IPS DF 19.7 (cell line): ENCODE data around the gene ZSCAN5A.
"Not testable (repeated sequence)": the region's sequence is repeated elsewhere in the genome, so short reads cannot be mapped to it uniquely, and the experiment has no call there.

ENCODE experiments used
- DNase-seq: peaks from one replicate; pipeline ENCODE4 v3.0.0-alpha.2; 2013; ENCODE audit warnings: low read depth, low spot score

Gene ZSCAN5A

DNA sequence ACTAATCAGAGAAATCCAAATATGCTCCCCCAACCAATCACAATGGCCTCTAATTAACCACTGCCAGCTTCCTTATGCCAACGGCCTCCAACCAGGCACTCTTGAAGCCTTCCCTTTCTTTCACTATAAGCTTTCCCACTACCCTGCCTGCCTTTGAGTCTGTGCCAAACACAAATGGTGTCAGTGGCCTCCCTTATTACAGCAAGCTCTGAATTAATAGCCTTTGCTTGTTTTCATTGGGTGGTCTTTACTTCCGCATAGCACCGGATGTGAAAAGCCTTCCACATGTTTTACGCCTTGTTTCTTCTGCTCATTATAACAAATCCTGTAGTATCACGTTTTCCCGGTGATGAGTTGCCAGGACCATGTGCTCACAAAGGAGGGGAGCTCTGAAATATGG lies 43.5 kb downstream of the ZSCAN5A start:
- no peak for DNase-seq

DNA sequence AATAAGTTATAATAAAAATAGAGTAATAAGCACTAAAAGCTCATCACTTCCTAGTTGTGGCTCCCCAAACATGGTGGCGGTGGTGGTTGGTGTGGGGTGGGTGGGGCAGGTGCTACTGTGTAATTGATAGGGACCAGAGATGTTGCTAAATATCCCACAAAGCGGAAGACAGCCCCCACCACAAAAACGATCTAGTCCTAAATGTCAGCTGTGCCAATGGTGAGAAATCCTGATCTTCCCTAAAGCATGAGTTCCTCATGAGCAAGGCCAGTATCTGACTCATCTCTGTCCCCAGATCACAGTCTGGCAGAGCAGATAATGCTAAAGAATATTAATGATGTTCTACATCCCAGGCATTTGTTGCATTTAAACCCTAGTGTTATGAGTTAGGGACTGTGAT lies 44.0 kb downstream of the ZSCAN5A start:
- no peak for DNase-seq

DNA sequence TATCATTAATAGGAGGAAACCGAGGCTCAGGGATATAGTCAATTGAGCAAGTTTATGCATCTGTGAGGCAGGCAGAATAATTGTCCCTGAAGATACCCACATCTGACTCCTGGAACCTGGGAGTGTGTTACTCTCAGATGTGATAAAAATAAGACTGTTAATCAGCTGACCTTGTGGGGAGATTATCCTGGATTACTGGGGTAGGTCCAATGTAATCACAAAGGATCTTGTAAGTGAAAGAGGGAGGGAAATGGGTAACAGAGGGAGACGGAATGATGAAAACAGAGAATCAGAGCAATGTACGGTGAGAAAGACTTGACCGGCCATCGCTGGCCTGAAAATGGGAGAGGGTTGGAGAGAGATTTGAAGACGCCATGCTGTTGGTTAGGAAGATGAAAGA lies 45.3 kb downstream of the ZSCAN5A start:
- DNase-seq, result no peak

DNA sequence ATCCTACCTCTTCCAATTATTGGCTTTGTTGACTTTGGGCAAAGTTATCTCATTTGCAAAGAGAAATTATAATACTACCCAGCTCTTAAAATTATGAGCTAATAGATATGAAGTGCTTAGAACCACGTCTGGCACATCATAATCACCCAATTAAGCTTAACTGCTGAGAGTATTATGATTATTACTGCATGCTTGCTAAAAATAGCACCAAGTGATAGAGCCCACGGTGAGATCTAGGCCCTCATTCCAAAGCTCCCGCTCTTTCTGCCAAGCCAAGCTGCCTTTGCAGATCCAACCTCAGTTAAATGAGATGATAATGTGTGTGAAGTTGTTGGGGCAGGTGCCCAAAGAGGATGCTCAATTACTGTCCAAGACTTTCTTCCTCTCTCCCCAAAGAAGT lies 48.6 kb downstream of the ZSCAN5A start:
- no peak for DNase-seq

DNA sequence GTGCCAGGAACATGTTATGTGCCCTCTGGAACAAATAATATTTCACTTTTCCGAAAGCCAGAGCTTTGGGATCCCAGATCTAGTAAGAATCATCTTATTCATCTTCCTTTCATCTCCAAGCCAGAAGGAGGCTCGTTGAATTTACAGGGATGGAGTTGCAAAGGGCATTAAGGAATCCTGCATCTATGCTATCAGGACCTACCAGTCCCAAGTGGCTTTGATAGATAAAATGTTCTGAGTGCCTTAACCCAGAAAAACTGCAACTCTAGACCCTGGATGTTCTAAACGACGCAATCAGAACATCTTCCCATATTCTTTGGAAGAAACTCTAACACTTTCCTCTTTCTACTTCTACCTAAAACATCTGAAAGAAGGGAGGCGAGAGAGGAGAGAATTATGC lies 51.3 kb downstream of the ZSCAN5A start:
- DNase-seq, result no peak

DNA sequence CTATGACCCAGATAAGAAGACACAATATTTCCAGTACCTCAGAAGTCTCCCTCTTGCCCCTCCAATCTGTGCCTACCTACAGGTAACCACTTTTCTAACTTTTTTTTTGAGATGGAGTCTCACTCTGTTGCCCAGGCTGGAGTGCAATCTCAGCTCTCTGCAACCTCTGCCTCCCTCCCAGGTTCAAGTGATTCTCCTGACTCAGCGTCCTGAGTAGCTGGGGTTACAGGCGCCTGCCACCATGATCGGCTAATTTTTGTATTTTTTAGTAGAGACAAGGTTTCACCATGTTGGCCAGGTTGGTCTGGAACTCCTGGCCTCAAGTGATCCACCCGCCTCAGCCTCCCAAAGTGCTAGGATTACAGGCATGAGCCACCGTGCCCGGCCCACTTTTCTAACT lies 52.7 kb downstream of the ZSCAN5A start:
- not testable (repeated sequence) for DNase-seq

DNA sequence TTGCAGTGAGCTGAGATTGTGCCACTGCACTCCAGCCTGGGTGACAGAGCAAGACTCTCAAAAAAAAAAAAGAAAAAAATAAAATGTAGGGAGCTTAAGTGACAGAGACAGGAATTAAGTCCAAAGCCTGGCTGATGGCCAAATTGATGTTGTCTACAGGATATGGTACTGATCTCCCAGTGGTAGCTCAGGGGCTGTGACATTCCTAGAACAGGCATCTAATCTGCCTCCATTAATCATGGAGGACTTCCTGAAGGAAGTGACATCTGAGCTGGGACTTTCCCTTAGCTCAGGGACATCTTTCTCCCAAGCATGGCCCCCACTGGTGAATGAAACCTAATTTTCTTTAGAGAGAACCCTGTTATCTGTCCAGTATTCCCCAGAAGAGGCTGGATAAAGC lies 53.5 kb downstream of the ZSCAN5A start:
- no peak for DNase-seq

DNA sequence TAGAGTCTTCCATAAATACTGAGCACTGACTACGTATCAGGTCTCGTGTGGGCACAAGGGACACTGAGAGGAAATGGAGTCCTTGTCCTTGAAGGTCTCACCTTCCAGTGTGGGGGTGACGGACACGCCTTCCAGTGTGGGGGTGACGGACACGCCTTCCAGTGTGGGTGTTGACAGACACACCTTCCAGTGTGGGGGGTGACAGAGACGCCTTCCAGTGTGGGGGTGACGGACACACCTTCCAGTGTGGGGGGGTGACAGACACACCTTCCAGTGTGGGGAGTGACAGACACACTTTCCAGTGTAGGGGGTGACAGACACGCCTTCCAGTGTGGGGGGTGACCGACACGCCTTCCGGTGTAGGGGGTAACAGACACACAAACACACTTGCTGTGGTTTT lies 56.4 kb downstream of the ZSCAN5A start:
- no peak for DNase-seq

DNA sequence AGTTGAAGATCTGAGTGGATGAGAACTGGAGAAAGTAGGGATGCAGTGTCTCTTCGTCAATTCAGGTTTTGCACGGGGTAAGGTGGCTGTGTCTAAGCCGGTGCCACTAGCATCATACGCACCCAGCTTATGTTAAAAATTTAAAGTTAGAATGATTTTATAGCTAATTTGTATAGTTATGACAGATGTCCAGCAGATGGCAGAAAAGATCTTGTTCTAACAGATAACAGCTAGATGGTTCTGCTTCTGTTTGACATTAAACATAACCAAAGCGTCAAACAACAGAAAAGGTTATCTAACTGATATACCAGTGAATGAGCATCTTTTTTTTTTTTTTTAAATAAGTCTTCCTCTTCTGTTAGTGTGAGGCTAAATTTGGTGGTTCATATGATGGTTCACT lies 60.9 kb downstream of the ZSCAN5A start:
- DNase-seq, result no peak

DNA sequence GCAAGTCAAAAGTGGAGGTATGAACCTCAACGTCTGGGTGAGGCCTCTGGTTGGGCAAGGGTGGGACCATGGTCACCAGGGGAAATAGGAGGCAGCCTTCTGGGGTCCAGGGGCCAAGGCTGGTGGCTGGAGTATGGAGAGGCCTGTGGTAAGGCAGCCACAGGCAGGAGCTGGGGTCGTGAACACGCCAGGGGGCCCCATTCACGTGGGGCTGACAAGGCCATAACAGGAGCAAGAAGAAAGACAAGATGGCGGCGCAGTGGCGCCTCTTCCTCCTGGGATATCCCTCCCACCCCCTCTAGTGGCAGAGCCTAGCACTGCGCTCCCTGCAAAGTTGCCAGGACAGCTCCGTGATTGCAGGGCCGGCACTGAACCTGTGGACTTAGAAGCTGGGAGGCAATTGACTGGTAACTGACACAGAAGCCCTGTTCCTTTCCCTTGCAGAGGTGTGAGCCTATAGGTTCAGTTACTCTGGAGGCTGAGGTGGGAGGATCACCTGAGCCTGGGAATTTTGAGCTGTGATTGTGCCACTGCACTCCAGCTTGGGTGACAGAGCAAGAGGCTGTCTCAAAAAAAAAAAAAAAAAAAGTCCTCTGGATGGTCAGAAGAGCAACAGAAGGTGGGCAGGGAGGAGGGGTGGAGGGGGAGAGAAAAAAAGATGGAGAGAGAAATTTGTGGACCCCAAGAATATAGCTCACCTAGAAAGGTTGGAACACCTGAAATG lies 61.8 kb downstream of the ZSCAN5A start:
- peak; percentile 61 for DNase-seq

DNA sequence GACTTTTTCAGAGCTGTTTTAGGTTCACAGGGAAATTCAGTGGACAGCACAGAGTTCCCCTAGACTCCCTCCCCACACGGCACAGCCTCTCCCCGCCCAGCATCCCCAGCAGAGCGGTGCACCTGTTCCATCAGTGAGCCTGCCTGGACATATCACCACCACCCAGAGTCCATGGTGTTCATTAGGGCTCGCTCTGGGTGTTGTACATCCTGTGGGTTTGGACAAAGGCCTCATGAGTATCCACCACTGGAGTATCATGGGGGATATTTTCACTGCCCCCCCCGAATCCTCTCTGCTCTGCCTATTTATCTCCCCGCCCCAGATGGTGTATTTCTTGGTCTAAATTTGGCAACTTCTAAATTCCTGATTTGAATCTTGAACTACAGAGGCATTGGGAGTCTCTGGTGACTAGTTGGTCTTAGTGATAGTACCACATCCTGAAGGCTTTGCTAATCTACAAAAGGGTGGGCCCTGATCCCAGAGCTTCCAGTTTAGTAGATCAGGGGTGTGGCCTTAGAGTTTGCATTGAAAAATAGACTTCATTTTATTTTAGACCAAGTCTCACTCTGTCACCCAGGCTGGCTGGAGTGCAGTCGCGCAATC lies 65.8 kb downstream of the ZSCAN5A start:
- not testable (repeated sequence) for DNase-seq

DNA sequence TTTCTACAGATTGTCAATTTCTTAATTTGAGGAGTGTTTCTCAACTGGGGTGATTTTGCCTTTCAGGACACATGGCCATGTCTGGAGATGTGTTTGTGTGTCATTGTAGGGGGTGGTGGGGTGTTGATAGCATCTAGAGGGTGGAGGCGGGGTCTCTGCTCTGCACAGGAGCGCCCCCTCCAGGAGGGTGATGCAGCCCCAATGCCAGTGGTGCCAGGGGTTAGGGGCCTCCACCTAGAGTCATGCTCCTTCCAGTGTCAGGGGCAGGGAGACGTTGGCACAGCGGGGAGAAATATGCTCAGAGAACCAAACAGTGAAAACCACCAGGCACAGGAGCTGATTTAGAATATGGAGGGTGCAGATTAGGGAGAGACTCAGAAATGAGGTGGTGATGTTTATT lies 68.9 kb downstream of the ZSCAN5A start:
- DNase-seq, result not testable (repeated sequence)

DNA sequence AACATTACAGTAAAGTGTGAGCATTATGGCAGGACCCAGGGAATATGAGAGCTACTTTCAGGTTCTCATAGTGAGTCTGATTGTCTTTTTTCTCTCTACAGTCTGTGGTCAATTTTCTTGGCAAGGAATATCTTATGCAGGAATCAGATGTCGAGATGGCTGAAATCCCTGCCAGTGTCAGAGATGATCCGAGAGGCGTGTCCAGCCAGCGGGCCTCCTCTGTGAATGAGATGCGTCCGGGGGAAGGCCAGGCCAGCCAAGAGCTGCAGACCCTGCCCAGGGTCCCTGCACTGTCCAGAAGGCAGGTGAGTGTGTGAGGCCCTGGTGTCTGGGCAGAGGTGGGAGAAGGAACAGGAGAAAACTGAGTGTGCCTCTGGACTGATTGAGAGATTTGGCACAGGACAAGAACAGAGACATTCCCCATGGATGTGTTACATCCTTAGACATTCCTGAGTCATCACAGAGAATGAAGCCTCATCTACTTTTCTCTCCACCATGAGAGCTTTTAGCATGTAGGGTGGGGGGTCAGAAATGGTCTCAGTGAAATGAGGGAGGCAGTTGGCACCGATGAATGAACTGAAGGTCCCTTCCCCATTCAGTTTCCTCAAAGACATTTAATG lies 69.4 kb downstream of the ZSCAN5A start:
- no peak for DNase-seq

DNA sequence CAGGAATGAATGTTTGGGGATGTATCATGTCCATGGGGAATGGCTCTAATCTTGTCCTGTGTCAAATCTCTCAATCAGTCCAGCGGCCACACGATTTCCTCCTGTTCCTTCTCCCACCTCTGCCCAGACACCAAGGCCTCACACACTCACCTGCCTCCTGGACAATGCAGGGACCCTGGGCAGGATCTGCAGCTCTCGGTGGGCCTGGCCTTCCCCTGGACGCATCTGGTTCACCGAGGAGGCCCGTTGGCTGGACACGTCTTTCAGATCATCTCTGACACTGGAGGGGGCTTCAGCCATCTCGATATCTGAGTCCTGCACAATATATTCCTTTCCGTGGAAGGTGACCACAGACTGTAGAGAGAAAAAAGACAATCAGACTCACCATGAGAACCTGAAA lies 91.2 kb downstream of the ZSCAN5A start:
- DNase-seq, result no peak

DNA sequence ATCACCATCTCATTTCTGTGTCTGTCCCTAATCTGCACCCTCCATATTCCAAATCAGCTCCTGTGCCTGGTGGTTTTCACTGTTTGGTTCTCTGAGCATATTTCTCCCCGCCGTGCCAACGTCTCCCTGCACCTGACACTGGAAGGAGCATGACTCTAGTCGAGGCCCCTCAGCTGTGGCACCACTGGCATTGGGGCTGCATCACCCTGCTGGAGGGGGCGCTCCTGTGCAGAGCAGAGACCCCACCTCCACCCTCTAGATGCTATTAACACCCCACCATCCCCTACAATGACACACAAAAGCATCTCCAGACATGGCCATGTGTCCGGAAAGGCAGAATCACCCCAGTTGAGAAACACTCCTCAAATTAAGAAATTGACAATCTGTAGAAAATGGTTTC lies 91.7 kb downstream of the ZSCAN5A start:
- DNase-seq, result no peak

DNA sequence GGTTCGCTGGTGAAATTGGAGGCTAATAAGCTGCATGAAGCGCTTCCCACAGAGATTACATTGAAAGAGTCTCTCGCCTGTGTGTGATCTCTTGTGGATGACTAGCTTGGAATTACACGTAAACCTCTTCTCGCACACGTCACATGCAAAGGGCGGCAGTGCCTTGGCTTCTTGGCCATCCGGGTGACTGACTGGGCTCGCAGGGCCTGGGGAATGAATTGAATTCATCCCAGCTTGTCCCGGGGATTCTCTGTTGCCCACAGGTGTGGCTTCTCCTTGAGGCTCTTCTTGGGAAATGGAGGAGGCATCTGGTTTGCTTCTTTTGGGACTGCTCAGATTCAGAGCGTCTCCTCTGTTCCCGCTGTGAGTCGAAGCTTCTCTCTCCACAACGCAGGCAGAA lies 92.8 kb downstream of the ZSCAN5A start:
- DNase-seq, result no peak

DNA sequence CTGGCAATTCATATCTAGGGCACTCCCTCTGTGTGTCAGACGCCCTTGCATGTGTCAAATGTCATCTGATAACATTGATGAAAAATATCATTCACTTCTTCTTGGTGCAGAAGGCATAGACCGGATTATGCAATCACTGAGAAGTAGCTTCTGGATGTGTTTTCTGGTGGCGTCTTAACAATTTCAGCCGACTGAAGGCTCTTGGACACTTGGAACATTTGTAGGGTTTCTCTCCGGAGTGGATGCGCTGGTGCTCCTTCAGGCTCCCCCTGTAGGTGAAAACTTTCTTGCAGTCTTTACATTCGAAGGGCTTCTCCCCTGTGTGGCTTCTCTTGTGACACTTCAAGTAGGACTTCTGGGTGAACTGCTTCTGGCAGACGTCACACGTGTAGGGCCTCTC lies 93.2 kb downstream of the ZSCAN5A start:
- not testable (repeated sequence) for DNase-seq

DNA sequence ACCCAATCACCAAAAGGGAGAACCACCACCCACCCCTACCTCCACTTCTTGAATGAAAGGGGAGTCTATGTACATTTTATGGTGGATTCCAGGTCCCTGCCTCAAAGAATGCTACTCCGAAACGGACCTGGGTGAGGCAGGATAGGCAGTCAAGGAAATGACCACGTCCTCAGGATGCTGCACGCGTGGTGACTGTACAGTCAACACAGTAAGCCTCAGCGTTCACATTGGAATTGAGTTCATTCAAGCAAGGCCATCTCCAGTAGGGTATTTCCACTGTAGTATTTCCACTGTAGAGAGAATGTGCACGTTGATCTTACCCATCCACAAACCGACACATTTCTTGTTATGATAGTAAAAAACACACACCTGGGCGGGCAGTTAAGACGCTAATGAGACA lies 95.7 kb downstream of the ZSCAN5A start:
- DNase-seq, result no peak

DNA sequence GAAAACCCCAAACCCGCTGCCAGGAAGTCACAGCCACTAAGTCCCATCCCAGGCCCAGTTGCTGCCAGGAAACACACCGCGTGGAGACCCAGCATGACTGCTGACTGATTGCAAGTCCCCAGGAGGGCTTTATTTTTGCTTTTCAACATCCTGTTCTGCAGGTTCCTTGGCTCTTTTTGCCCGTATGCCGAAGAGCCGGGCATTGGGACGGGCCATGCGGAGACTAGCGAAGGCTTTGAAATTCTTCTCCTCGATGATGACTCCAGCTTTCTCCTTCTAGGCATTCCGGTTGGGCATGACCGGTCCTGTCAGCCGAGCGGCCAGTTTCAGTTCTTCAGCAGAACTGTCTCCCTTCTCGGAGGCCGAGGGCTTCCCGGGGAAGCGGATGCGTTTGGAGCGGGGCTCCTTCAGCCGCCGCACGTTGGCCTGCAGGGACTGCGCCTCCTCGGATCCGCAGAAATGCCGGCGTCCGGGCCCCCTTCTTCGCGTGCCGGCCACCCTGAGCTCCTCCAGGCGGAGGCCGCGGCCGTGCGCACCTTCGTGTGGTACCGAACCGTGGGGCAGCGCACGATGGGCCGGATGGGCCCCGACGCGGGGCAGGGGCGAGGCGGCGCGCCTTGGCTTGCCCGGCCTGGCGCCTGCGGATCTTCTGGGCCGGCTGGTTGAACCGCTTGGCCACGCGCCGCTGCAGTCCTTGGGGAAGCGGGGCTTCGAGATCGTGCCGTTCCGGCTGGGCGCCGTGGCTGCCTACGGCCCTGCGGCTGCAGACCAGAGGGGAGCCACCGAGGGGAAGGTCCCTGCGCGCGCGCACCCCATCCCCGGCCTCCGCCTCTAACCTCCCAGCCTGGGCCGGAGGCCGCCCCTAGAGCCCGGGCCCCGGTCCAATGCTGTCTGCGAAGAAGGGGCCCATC lies 97.3 kb downstream of the ZSCAN5A start:
- peak; percentile 25 for DNase-seq

DNA sequence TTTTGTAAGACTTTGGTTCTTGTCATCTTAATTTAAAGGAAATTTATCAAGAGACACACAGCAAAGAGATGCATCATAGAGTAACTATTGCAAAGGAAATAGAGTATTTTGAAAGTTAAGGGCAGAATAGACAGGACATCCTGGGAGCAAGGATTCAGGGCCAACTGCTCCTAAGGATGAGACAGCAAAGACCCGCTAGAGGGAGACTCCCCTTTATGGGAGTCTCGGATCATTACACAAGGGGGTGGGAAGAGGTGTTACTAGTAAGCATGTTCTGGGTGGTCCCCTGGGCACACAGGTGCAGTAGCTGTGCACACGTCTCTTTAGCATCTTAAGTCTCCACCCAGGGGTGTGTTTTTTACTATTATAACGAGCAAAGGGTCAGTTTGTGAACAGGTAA lies 102.9 kb downstream of the ZSCAN5A start:
- no peak for DNase-seq

DNA sequence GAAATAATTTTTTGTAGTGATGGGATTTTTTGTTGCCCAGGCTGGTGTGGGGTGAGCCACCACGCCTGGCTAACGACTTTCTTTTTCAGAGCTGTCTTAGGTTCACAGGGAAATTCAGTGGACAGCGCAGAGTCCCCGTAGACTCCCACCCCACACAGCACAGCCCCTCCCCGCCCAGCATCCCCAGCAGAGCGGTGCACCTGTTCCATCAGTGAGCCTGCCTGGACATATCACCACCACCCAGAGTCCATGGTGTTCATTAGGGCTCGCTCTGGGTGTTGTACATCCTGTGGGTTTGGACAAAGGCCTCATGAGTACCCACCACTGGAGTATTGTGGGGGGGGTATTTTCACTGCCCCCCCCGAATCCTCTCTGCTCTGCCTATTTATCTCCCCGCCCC lies 104.6 kb downstream of the ZSCAN5A start:
- DNase-seq, result not testable (repeated sequence)

DNA sequence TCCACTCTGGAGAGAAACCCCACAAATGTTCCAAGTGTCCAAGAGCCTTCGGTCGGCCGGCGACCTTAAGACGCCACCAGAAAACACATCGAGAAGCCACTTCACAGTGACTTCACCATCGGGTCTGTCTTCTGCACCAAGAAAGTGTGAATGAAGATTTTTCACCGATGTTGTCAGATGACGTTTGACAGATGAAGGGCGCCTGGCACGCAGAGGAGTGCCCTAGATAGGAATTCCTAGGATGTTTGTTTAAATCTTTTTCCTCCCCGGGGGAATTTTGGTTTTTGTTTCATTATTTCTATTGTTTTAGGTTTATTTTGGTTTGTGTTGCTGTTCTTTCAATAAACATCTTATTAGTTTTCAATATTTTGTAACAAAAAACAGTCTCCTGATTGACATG lies 105.5 kb downstream of the ZSCAN5A start:
- DNase-seq, result no peak
